ENCODE data around the gene TEF.

- TF ChIP-seq CTCF (optimal IDR thresholded peaks at IDR 0.05 in 1 of 3, IDR thresholded peaks at IDR 0.05 in 1 of 3, conservative IDR thresholded peaks at IDR 0.05 in 1 of 3; ENCODE audit: extremely low read depth in 1 of 3, insufficient read depth in 2 of 3, low read length in 3 of 3) (no peak), EZH2 (IDR thresholded peaks at IDR 0.05; ENCODE audit: low read length) (no peak)
Measured at GRCh38 chr22:41348964-41349484, 32.7 kb upstream of the TEF start.
